HL-60/S4 treated with phorbol 12-myristate 13-acetate at 8.2 ng/mL for 4 days and 3 days (cell line): ENCODE results near the gene SPDYE3.

Experiments used
- in situ Hi-C: fragments of 300-500 bp; cut with MboI; formaldehyde crosslinking; loops from 2 replicates; pipeline ENCODE4 v1.15.0; 2022; ENCODE audit warnings: low sequenced_read_pairs

Gene SPDYE3

GRCh38 chr7:100369105-100369504 lies 61.6 kb downstream of the SPDYE3 start:
- in situ Hi-C loops, result no loop called here

- in situ Hi-C loops, result no loop called here
Measured at GRCh38 chr7:100370303-100370702, 62.8 kb downstream of the SPDYE3 start.

- in situ Hi-C loops, result no loop called here
Measured at GRCh38 chr7:100370746-100371145, 63.2 kb downstream of the SPDYE3 start.

GRCh38 chr7:100371561-100372171 lies 64.2 kb downstream of the SPDYE3 start:
- in situ Hi-C loops, result no loop called here
